Measurements from ENCODE around the gene PIEZO2.
"Not testable (repeated sequence)": the region's sequence is repeated elsewhere in the genome, so short reads cannot be mapped to it uniquely, and the experiment has no call there.

Gene PIEZO2

GRCh38 chr18:10973567-10974203, 175.7 kb downstream of the PIEZO2 start:
- DNase-seq (ENCODE audit: low read depth) = no peak

GRCh38 chr18:10971717-10972116, 177.7 kb downstream of the PIEZO2 start:
- no peak for DNase-seq (ENCODE audit: low read depth)

- no peak for DNase-seq (ENCODE audit: low read depth)
Observed at GRCh38 chr18:10965119-10965518, 184.2 kb downstream of the PIEZO2 start.

- DNase-seq (ENCODE audit: low read depth) = no peak
Observed at GRCh38 chr18:10953672-10954071, 195.7 kb downstream of the PIEZO2 start.

- DNase-seq (ENCODE audit: low read depth) = no peak
Observed at GRCh38 chr18:10951631-10952544, 197.5 kb downstream of the PIEZO2 start.

- DNase-seq (ENCODE audit: low read depth) = no peak
Observed at GRCh38 chr18:10950876-10951630, 198.3 kb downstream of the PIEZO2 start.

GRCh38 chr18:10950080-10950875, 199.1 kb downstream of the PIEZO2 start:
- no peak for DNase-seq (ENCODE audit: low read depth)

GRCh38 chr18:10949655-10950054, 199.7 kb downstream of the PIEZO2 start:
- DNase-seq (ENCODE audit: low read depth) = no peak

GRCh38 chr18:10948421-10948820, 200.9 kb downstream of the PIEZO2 start:
- no peak for DNase-seq (ENCODE audit: low read depth)

GRCh38 chr18:10946058-10946457, 203.3 kb downstream of the PIEZO2 start:
- DNase-seq (ENCODE audit: low read depth) = no peak

GRCh38 chr18:10942998-10943397, 206.4 kb downstream of the PIEZO2 start:
- DNase-seq (ENCODE audit: low read depth) = no peak

- DNase-seq (ENCODE audit: low read depth) = no peak
Observed at GRCh38 chr18:10939822-10940221, 209.5 kb downstream of the PIEZO2 start.

GRCh38 chr18:10937743-10938640, 211.4 kb downstream of the PIEZO2 start:
- no peak for DNase-seq (ENCODE audit: low read depth)

- no peak for DNase-seq (ENCODE audit: low read depth)
Observed at GRCh38 chr18:10936176-10937053, 213.0 kb downstream of the PIEZO2 start.

GRCh38 chr18:10935588-10935987, 213.8 kb downstream of the PIEZO2 start:
- DNase-seq (ENCODE audit: low read depth) = no peak

- not testable (repeated sequence) for DNase-seq (ENCODE audit: low read depth)
Observed at GRCh38 chr18:10933648-10934047, 215.7 kb downstream of the PIEZO2 start.

- no peak for DNase-seq (ENCODE audit: low read depth)
Observed at GRCh38 chr18:10930076-10930475, 219.3 kb downstream of the PIEZO2 start.

GRCh38 chr18:10928772-10929373, 220.5 kb downstream of the PIEZO2 start:
- DNase-seq (ENCODE audit: low read depth) = no peak

All from stimulated activated CD8-positive, alpha-beta memory T cell treated with anti-CD3 and anti-CD28 coated beads, Interleukin-4, amount 100 ng/mL, for 24 hours (primary cell).